GM12878 (cell line): ENCODE results near the gene CDKL1. TPM values are rescaled to one million over a fixed set of nuclear protein-coding genes. Genes with fewer than 3 reads are reported as not detected.

Source experiments
- ATAC-seq: fragments of 200-7000 bp; cut with Tn5 transposase; 3 replicates; pipeline ENCODE4 v1.9.1; 2020; ENCODE audit warnings: mild to moderate bottlenecking, moderate library complexity
- BruUV-seq: library from RNA; stranded (reverse); fragments of 400-500 nt; replicated peaks from 2 replicates; lab custom pipeline; 2021; lab: Mats Ljungman, UMichigan
- CTCF ChIA-PET: fragments of 300-600 bp; sonication (Branson Sonifier 250); formaldehyde crosslinking; extraction: SDS; loops from one replicate; lab custom pipeline; 2021; ENCODE audit warnings: inconsistent platforms; lab: Yijun Ruan, JAX
- POLR2A ChIA-PET: fragments of 350-600 bp; formaldehyde crosslinking; extraction: SDS; loops from one replicate; lab custom pipeline; 2021; ENCODE audit warnings: inconsistent platforms; lab: Charles Lee
- RAD21 ChIA-PET: fragments of 300-600 bp; sonication (Branson Sonifier 250); formaldehyde crosslinking; loops from one replicate; lab custom pipeline; 2023; ENCODE audit warnings: antibody characterized with exemption; ENCODE audit not compliant: unreplicated experiment; lab: Charles Lee
- SMC1A ChIA-PET: fragments of 300-600 bp; sonication (Branson Sonifier 250); formaldehyde crosslinking; loops from one replicate; lab custom pipeline; 2023; ENCODE audit not compliant: unreplicated experiment, uncharacterized antibody; lab: Charles Lee
- DNase-seq: peaks from one replicate; pipeline ENCODE4 v3.0.0-alpha.2; 2011; ENCODE audit warnings: low read depth, low spot score
- FAIRE-seq: peaks from 3 replicates; lab custom pipeline; 2011; peaks lifted over from hg19 to GRCh38; lab: Jason Lieb, UNC
- H2AFZ ChIP-seq: 2 replicates; pipeline ENCODE4 v1.6.0; 2011; ENCODE audit warnings: low read depth, low read length, control low read depth; ENCODE audit not compliant: control insufficient read depth
- H3K27ac ChIP-seq: 2 replicates; pipeline ENCODE4 v1.5.1; 2011; ENCODE audit warnings: control low read depth; ENCODE audit not compliant: control insufficient read depth, insufficient read depth
- H3K27me3 ChIP-seq, 2 experiments: replicated peaks in 1 of 2; 2 replicates each; pipeline versions ENCODE4 v1.6.0 to v1.6.1; 2011; ENCODE audit warnings: low read length in 1 of 2; ENCODE audit not compliant: control insufficient read depth in 2 of 2, insufficient read depth in 2 of 2
- H3K36me3 ChIP-seq, 2 experiments: 2 replicates each; pipeline ENCODE4 v1.5.1; 2011; ENCODE audit warnings: low read length in 1 of 2; ENCODE audit not compliant: control insufficient read depth in 2 of 2, insufficient read depth in 2 of 2
- H3K4me1 ChIP-seq: 2 replicates; pipeline ENCODE4 v1.6.1; 2011; ENCODE audit warnings: mild to moderate bottlenecking, low read length, moderate library complexity, mixed read lengths; ENCODE audit not compliant: control insufficient read depth, insufficient read depth
- H3K4me2 ChIP-seq: 2 replicates; pipeline ENCODE4 v1.6.0; 2011; ENCODE audit warnings: control low read depth; ENCODE audit not compliant: control insufficient read depth, insufficient read depth
- H3K4me3 ChIP-seq: fragments of 200-600 bp; sonication (generic); 2 replicates; pipeline ENCODE4 v1.5.1; 2016
- H3K79me2 ChIP-seq: 2 replicates; pipeline ENCODE4 v1.6.0; 2011; ENCODE audit warnings: low read length; ENCODE audit not compliant: control insufficient read depth, insufficient read depth
- H3K9ac ChIP-seq: 2 replicates; pipeline ENCODE4 v1.8.0; 2011; ENCODE audit warnings: low read length, control low read depth, mixed read lengths; ENCODE audit not compliant: control insufficient read depth, insufficient read depth
- H3K9me3 ChIP-seq: replicated peaks from 3 replicates; pipeline ENCODE4 v1.5.1; 2011; ENCODE audit warnings: mild to moderate bottlenecking, low read length; ENCODE audit not compliant: control insufficient read depth, insufficient read depth
- H4K20me1 ChIP-seq: 2 replicates; pipeline ENCODE4 v1.6.0; 2011; ENCODE audit not compliant: control insufficient read depth, insufficient read depth
- BCL11A ChIP-seq: IDR thresholded peaks from 2 replicates; pipeline ENCODE4 v1.6.1; 2011; ENCODE audit warnings: low read depth, low read length
- CTCF ChIP-seq, 3 experiments: IDR thresholded peaks in 2 of 3; conservative IDR thresholded peaks in 1 of 3; 2 replicates each; pipeline ENCODE4 v1.5.1; 2011; ENCODE audit warnings: low read depth in 3 of 3, low read length in 3 of 3, mild to moderate bottlenecking in 3 of 3, control low read depth in 2 of 3, moderate library complexity in 2 of 3, inconsistent platforms in 1 of 3, mixed read lengths in 1 of 3; ENCODE audit not compliant: control insufficient read depth in 2 of 3, insufficient read depth in 1 of 3; ENCODE audit errors: extremely low read depth in 1 of 3
- E2F8 ChIP-seq: fragments of 450-650 bp; IDR thresholded peaks from 2 replicates; pipeline ENCODE4 v1.6.1; 2018; ENCODE audit warnings: mild to moderate bottlenecking, low read depth, moderate library complexity; ENCODE audit not compliant: partially characterized antibody
- IKZF2 ChIP-seq, 2 experiments: fragments of 450-650 bp; IDR thresholded peaks; 2 replicates each; pipeline ENCODE4 v1.6.1; 2017; ENCODE audit warnings: mild to moderate bottlenecking in 2 of 2, moderate library complexity in 2 of 2
- KLF5 ChIP-seq: fragments of 450-650 bp; IDR thresholded peaks from 2 replicates; pipeline ENCODE4 v1.6.1; 2014; ENCODE audit warnings: mild to moderate bottlenecking; ENCODE audit not compliant: partially characterized antibody
- NFYB ChIP-seq: IDR thresholded peaks from 2 replicates; pipeline ENCODE4 v1.6.1; 2011; ENCODE audit warnings: low read depth, mild to moderate bottlenecking, low read length, improper control_type of control experiment, moderate library complexity; ENCODE audit not compliant: insufficient read depth
- PAX8 ChIP-seq: fragments of 450-650 bp; IDR thresholded peaks from 2 replicates; pipeline ENCODE4 v1.6.1; 2017; ENCODE audit warnings: mild to moderate bottlenecking, moderate library complexity
- PBX3 ChIP-seq: IDR thresholded peaks from 2 replicates; pipeline ENCODE4 v1.6.1; 2011; ENCODE audit warnings: mild to moderate bottlenecking, low read depth, low read length, moderate library complexity; ENCODE audit not compliant: insufficient replicate concordance
- POLR2AphosphoS2 ChIP-seq: IDR thresholded peaks from 2 replicates; pipeline ENCODE4 v1.6.1; 2011; ENCODE audit warnings: low read depth, mild to moderate bottlenecking, low read length, improper control_type of control experiment, moderate library complexity
- TAF1 ChIP-seq: IDR thresholded peaks from 2 replicates; pipeline ENCODE4 v1.6.1; 2011; ENCODE audit warnings: mild to moderate bottlenecking, low read depth, low read length, borderline replicate concordance
- TCF3 ChIP-seq: IDR thresholded peaks from 2 replicates; pipeline ENCODE4 v1.6.1; 2012; ENCODE audit warnings: low read depth, mild to moderate bottlenecking, low read length, borderline replicate concordance; ENCODE audit not compliant: insufficient read depth
- ZBTB33 ChIP-seq: fragments of 450-650 bp; IDR thresholded peaks from 2 replicates; pipeline ENCODE4 v1.6.1; 2017; ENCODE audit warnings: mild to moderate bottlenecking
- WGBS: methylation state at CpG from one replicate; pipeline ENCODE4 v1.1.6; 2016; ENCODE audit warnings: low lambda C conversion rate; ENCODE audit not compliant: insufficient replicate concordance, insufficient coverage; ENCODE audit errors: missing lambda C conversion rate; 5-methylcytosine and 5-hydroxymethylcytosine counted together
- in situ Hi-C: fragments of 300-500 bp; cut with MboI; formaldehyde crosslinking; loops from 9 replicates; pipeline ENCODE4 v1.14.3; 2018; ENCODE audit warnings: mixed read lengths
- intact Hi-C: fragments of 100-400 bp; cut with micrococcal nuclease; formaldehyde crosslinking; loops from one replicate; pipeline ENCODE4 v1.14.2; 2022; ENCODE audit not compliant: unreplicated experiment
- polyA plus RNA-seq, 11 experiments: library from polyadenylated mRNA; depleted of rRNA in 4 of 11; unstranded in 6 of 11; stranded (reverse) in 5 of 11; fragments of >200 nt; fragmentation: Nextera tagmentation in 4 of 11; fragmentation: Illumina TruSeq in 1 of 11; extraction: Ambion mirVana in 4 of 11; extraction: Trizol in 1 of 11; gene quantifications; 1 replicate in 1 of 11; 2 replicates in 10 of 11; pipeline versions ENCODE4 v1.2.1 to v1.2.3, GENCODE V29; 2011 to 2016; ENCODE audit warnings: inconsistent platforms in 2 of 11, missing spikeins in 2 of 11, low read depth in 1 of 11
- total RNA-seq, 4 experiments: library from RNA; depleted of rRNA in 3 of 4; stranded (reverse); fragments of >200 nt in 3 of 4; fragmentation: Illumina TruSeq in 1 of 4; extraction: Trizol in 1 of 4; gene quantifications; 2 replicates each; pipeline versions ENCODE4 v1.2.1 to v1.2.3, GENCODE V29; 2013 to 2021

CDKL1 gene
- total and polyA plus RNA-seq, 10 of the 15 experiments (the other 5 are each of a cell fraction or from before 2014, with no cell fraction given) = 9.0 to 19.0 (median 11.1) TPM

- TF ChIP-seq PBX3 = no peak
- TF ChIP-seq TAF1 = no peak
- no peak for TF ChIP-seq PAX8
- TF ChIP-seq CTCF (IDR thresholded peaks at IDR 0.05 in 2 of 3, conservative IDR thresholded peaks at IDR 0.05 in 1 of 3; ENCODE audit: control insufficient read depth in 2 of 3, extremely low read depth in 1 of 3, insufficient read depth in 1 of 3, low read depth in 3 of 3, low read length in 3 of 3) = no peak
- TF ChIP-seq KLF5 = no peak
- TF ChIP-seq BCL11A = no peak
- TF ChIP-seq, all 136 proteins: peak for 0
These were observed 1.5 kb upstream of the CDKL1 start (continued) for GRCh38 chr14:50398189-50398580.

GRCh38 chr14:50397390-50398188, 908 bp upstream of the CDKL1 start:
- POLR2A ChIA-PET = interaction anchor here (0.6 to 1.4 kb wide), 5 partner anchors 10 to 1080 kb away, joined by 3 to 7 read pairs (median 4); no protein-coding TSS in a partner anchor
- peak overlapping the region; percentile 74; the same call in 1 of the 2 replicates for H3K9ac ChIP-seq
- H3K27me3 ChIP-seq = no peaks in the 10 kb centered on the region
- no peak for DNase-seq
- H3K9me3 ChIP-seq = no peaks in the 10 kb centered on the region
- H2AFZ ChIP-seq = peak overlapping the region; percentile 95
- H3K27ac ChIP-seq = no peak overlapping the region
- SMC1A ChIA-PET = interaction anchor here (1.1 to 4.0 kb wide), 3 partner anchors 12 to 77 kb away, joined by 5 to 17 read pairs (median 9); no protein-coding TSS in a partner anchor
- in situ Hi-C loops = no loop called here
- WGBS = 74% methylated on average over 9 of the region's 9 CpGs
- FAIRE-seq = peak; percentile 49
- H4K20me1 ChIP-seq = no peaks in the 10 kb centered on the region
- RAD21 ChIA-PET = interaction anchor here (1.5 to 2.5 kb wide), 3 partner anchors 34 to 136 kb away, joined by 4 to 11 read pairs (median 8); no protein-coding TSS in a partner anchor
- intact Hi-C loops = loop anchor here (2.0 kb wide), 2 partner anchors 77 to 125 kb away; no protein-coding TSS in a partner anchor
- CTCF ChIA-PET = interaction anchor here (0.6 to 2.1 kb wide), 5 partner anchors 49 to 317 kb away, joined by 3 to 9 read pairs (median 4); no protein-coding TSS in a partner anchor
- no peaks in the 10 kb centered on the region for H3K36me3 ChIP-seq
- peaks cover 7% of the 10 kb centered on the region for H3K4me1 ChIP-seq
- no peaks in the 10 kb centered on the region for H3K79me2 ChIP-seq
- peak overlapping the region; percentile 66 for H3K4me3 ChIP-seq
- BruUV-seq = no TSS peak
- peak overlapping the region; percentile 95 for H3K4me2 ChIP-seq
- ATAC-seq = peak; percentile 5; the same call in 2 of the 3 replicates
- TF ChIP-seq E2F8 (no peak), IKZF2 (IDR thresholded peaks at IDR 0.05) (no peak), POLR2AphosphoS2 (no peak), TCF3 (no peak), NFYB (no peak), ZBTB33 (peak; percentile 59; the same call in 1 of the 2 replicates)
